HG02943 (cell line): ENCODE data around the gene EMID1.

Experiments
- ATAC-seq: cut with Tn5 transposase; IDR thresholded peaks from one replicate; pipeline ENCODE4 v1.9.1; 2021; ENCODE audit warnings: mild to moderate bottlenecking, low read depth, moderate library complexity; ENCODE audit not compliant: unreplicated experiment

EMID1 gene

GRCh38 chr22:29258407-29259252 lies 52.9 kb downstream of the EMID1 start:
- no peak for ATAC-seq

DNA sequence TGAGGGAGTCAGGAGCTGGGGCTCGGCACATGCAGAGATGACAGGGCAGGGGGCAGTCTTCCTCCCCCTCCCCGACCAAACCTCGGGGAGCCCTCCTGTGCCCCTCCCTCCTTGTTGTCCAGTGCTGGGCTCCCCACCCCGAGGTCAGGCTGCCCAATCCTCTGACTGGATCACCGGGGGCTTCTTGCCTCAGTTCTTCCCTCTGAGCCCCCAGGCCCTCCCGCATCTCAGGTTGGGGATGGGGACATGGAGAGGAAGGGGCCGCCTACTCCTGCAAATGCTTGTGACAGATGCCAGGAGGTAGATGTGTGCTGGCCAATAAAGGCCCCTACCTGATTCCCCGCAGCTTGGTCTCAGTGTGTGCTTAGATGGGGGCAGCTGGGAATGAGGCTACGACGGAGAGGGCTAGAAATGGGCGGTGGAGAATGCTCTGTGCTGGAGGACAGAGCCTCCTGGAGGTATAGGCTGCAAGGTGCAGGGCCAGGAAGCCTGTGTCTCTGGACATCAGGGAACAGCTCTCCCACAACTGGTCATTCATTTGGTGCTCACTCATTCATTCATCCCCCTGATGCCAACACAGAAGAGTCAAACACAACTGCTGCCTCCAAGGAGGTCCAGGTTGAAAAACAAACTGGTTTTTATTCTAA lies 53.7 kb downstream of the EMID1 start:
- no peak for ATAC-seq

- ATAC-seq: no peak
Measured at GRCh38 chr22:29260031-29260560, 54.4 kb downstream of the EMID1 start.

GRCh38 chr22:29260601-29261315 lies 55.1 kb downstream of the EMID1 start:
- no peak for ATAC-seq

DNA sequence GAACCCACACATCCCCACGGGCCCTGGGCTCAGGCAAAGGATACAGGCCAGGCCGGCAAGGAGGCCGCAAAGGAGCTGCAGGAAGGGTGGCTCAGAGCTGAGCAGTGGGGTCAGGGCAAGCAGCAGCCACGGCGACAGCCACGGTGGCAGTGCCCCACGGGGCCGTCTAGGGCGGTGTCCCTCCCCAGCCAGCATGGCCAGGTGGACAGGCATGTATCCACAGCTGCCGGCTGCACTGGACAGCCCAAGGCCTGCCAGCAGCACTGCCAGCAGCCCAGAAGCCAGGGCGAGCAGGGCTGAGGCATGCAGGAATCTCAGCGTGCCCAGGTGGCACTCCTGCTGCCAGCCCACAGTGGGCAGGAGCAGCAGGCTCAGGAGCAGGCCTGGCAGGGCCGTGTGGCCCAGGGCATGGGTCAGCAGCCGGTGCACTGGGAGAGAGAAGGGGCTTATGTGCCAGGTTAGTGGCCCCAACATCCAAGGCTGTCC lies 58.1 kb downstream of the EMID1 start:
- ATAC-seq: no peak

- no peak for ATAC-seq
Measured at GRCh38 chr22:29265305-29265704, 59.6 kb downstream of the EMID1 start.

DNA sequence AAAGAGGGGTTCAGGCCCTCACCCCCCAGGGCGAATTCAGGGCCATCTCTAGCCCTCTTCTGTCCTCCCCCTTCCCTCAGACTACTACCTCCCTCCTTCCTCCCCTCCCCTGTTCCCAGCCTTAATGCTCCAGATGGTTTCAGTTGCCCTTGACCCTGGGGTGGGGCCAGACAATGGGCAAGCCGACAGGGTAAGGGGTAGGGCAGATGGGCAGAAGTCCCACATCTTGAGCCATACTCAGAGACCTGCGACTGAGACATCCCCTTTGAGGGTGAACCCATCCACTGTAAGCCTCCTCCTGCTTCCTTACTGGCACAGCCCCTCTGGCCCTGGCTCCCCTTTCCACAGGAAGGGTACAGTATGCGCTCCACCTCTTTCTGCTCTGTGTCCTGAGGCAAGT lies 60.2 kb downstream of the EMID1 start:
- ATAC-seq: no peak

GRCh38 chr22:29266564-29267461 lies 61.1 kb downstream of the EMID1 start:
- no peak for ATAC-seq

DNA sequence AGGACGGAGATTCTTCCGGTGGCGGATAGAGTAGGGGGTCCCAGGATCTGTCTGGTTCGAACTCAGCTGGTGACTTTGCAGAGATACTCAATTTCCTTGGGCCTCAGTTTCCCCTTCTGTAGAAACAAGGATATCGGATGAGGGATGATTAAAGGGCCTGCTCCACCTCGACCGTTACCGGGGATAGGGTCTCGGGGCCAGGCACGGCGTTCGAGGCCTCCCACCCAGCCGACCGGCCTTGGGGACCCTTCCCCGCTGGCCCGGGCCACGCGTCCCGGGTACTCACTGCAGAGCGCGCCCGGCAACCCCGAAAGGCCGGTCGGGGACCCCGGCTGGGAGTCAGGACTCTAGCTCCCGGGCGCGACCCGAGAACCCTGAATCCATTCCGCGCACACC lies 61.8 kb downstream of the EMID1 start:
- ATAC-seq: no peak

- peak; percentile 80 for ATAC-seq
Measured at GRCh38 chr22:29267858-29268510, 62.3 kb downstream of the EMID1 start, which contains the start of the genes EWSR1 and RHBDD3. TSS of gene EWSR1 (plus strand) at chr22:29268268. CDS start at chr22:29268337, 69 bp downstream. TSS of gene RHBDD3 (minus strand) at chr22:29267981. CDS start at chr22:29265626, 2,355 bp downstream.

DNA sequence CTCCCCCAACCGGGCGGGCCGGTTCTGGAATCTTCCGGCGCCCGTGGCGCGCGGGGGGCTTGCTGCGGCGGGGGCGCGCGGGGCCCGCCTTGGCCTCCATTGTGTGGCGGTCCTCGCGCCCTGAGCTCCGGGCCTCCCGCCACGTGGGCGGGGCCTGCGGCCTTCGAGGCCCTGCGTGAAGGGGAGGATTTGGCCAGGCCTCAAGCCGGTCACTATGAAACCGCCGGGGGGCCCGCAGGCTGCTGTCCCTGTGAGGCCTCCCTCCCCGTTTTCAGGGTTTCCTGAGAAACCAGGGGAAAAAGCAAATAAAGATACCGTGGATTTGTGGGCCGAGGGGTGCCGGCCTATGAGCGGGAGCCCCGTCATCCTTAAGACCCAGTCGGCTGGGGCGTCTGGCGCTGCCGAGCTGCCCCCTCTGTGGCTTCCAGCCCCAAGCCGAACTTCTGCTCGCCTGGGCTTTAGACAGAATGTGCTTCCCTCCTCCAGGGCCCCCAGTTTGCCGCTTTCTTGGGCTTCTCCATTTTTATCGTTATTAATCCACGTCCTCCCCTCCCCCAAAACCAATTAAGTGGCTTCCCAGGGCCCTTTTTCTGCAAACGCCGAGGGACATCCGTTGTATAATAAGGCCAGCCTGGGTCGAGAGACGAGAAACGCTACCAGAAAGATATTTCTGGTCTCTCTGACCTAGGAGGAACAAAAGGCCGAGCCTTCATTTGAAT lies 63.0 kb downstream of the EMID1 start:
- peak; percentile 16 for ATAC-seq

DNA sequence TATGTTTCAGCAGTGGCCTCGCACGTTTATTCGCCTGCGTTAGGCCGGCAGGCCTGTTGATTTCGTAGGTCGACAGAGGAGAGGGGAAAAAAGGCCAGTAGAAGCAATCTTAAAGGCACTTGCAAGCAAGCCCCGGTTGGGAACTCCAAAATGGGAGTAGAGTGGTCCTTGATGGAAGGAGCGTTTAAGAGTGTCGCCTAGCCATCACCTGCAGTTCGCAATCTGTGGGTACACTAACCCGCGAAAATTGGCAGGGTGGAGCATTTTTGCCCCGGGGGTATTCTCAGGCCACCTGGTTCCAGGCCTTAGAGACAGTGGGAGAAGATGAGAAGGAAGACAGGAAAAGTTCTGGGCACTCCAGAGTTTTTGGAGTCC lies 63.5 kb downstream of the EMID1 start:
- ATAC-seq: no peak

- ATAC-seq: no peak
Measured at GRCh38 chr22:29269731-29270474, 64.2 kb downstream of the EMID1 start.

- ATAC-seq: no peak
Measured at GRCh38 chr22:29270475-29271271, 65.0 kb downstream of the EMID1 start.

DNA sequence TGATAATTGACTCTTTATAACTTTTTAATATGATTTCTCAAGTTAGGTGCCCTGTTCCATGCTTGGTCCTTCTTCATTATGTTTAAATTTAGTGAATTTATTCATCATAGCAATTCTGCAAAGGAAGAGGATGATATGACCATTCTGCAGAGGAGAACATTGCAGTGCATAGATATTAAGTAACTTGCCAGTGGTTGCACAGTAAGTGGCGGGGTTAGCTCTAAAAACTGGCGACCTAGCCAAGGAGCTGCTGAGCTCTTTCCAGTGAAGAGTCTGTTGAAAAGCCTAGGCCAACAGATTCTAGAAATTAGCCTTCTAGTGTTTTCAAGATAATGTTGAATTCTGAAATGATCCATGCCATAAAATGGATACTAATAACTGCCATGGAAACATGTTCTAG lies 66.9 kb downstream of the EMID1 start:
- ATAC-seq: no peak

- ATAC-seq: no peak
Measured at GRCh38 chr22:29275167-29275566, 69.5 kb downstream of the EMID1 start.
